Activated T-helper 9 cell treated with anti-CD3 and anti-CD28 coated beads, Interleukin-2, amount 50 U/mL, for 16 hours (primary cell): Measurements from ENCODE around the gene PDE4B.

ENCODE experiments used
- DNase-seq: peaks from one replicate; pipeline ENCODE4 v3.0.0-alpha.2; 2020; ENCODE audit warnings: low read depth

PDE4B gene

DNA sequence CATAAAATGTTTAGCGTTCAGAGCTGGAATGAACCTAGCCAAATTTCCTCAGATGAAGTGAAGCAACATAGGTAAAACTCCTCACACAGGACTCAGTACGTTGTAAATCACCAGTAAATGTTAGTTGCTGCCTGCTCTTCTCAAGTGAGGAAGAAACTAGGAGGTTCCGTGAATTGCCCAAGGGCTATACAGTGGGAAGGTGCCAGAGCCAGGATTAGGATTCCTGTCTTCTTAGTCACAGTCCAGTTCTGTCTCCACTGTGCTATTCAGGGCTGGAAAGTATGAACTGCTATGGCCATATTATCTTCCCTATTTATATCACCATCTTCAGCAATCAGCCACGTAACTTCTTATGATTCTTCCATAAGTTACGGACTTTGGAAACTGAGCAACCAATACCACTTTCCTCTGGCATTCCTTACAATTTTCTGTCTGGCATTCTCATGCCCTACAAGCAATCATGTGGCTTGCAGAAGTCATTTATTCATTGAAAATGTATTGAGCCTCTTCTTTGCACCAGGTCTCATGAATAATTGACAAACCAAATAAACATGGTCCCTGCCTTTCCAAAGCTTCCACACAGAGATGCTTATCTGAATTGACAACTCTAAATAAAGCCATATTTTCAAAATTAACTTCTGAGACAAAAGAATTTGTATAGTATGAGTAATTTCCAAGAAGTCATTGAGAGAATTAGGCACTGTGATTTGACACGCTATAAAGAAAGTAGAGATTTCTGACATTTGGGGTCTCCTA is 469.7 kb downstream of the PDE4B start:
- no peak for DNase-seq

- no peak for DNase-seq
Measured at GRCh38 chr1:66265268-66265667, 472.6 kb downstream of the PDE4B start.

DNA sequence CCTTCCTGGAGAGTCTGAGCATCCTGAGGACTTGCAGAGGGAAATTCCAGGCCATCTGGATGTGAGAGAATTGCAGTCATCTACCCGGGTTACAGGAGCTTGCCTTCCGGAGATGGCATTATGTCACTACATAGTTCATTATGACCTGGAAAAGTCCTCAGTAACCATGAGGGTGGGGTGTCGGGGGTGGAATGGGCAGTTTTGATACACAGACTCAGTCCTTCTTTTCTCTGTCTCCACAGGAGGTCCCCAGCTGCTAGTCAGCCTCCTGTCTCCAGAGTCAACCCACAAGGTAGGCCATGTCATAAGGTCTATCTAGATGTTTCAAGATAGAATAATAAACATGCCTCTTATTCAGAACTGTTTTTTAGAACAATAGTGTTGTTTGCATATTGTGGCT is 473.1 kb downstream of the PDE4B start:
- DNase-seq = no peak

GRCh38 chr1:66266350-66266749 is 473.7 kb downstream of the PDE4B start:
- no peak for DNase-seq

- no peak for DNase-seq
Measured at GRCh38 chr1:66266756-66267155, 474.1 kb downstream of the PDE4B start.

DNA sequence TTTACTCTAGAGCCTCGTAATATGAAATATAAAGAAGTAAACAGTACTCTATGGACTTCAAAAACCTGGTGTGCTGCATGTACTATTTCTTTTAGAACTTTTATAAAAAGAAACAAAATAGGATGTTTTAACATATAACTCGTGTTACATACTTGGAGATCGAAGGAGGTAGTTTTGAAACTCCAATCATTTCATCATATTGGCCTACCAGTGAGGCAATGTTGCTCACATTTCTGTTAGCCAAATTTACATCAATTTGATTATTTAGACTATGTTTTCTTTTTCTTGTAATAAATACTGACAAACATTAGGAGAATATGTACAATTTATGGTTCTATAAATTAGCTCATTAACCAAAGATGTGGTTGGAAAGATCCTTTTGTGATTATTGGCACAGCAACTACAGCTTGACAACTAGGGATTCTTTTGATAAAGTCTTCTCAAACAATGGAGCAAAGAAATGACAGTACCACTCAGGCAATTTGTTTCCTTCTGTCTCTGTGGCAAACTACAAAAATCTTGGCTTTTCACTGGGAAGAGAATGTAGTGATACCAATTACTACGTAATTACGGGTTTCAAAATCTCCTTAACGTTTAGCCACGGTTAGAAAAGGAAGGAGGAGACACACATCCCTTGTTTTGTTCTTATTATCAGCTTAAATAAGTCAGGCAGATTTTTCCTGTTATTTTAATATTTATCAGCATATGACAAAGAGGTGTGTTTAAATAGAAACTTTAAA is 474.7 kb downstream of the PDE4B start:
- no peak for DNase-seq

DNA sequence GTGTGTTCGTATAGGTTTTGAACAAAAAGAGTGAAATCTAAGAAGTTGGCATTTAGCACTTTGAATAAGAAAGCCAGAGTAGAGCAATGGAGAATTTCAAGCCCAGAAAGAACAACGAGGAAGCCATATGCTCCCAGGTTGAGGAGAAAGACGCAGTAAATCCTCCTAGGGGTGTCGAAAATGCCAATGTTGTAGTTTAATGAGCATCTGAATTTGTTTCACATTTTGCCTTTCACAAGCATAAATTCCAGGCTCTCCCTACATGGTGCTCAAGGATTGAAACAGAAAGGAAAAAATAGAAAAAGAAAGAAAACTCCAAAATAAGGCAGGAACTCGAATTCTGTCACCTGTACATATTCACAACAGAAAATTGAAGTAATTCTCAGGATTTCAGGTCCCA is 476.5 kb downstream of the PDE4B start:
- no peak for DNase-seq

DNA sequence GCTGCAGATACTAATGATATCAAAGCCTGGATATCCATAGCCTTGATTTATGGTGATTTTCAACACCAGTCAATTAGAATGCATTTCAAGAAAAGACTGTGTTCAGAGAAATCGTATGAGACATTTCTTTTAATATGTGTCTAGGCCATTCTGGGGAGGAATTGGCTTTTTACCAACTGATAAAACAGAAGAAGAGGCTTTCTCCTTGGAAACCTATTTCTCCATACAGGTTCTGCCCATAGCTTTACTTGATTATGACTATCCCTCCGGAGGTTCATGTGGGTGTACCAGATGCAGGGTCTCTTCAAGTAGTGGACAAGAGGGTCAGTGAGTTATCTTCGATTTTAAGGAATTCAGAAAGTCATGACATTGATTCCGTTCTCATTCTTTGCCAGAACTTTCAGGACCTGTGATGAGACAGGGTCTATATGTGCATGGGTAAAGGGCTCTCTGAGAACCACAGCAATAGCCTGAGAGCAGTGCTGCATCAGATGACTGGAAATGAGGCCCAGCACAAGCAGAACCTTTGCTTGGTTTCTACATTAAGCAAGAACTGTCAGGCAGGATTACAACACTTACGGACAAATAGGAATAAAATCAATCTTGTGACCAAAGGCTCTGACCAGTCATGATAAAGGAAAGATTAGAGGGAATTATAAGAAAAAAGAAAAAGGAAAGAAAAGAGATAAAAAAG is 477.6 kb downstream of the PDE4B start:
- DNase-seq = no peak

DNA sequence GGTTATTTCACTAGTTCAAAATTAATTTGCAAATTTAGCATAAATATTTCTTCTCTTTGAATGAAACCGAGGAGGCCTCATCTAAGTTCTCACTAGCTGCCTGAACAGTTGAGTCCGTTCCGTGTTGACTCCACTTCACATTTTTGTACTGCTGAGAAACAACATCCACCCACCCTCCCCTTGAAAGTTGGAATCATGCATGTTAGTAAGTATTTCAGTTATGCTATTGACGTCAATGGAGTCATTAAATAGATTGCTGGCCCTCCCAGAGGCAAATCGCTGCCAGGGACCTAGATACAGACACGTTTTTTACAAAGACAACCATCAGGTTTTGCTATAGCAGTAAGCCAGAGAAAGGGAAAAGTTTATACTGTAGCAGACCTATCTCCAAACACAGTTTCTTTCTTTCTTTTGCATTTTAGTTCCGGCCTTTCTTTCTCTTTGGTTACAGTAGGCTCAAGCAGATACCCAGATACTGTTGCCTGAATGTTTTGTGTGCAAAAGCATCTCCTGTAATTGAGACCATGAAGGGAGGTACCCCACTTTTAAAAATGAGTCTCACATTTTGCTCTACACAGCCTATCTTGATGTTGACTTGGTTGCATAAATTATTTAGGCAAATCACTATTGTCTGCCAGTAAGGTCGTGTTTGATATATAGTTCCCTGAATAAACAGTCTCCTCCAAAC is 478.7 kb downstream of the PDE4B start:
- DNase-seq = peak; percentile 12

GRCh38 chr1:66271904-66272254 is 479.2 kb downstream of the PDE4B start:
- no peak for DNase-seq

- no peak for DNase-seq
Measured at GRCh38 chr1:66273656-66274055, 481.0 kb downstream of the PDE4B start.

GRCh38 chr1:66274634-66275033 is 481.9 kb downstream of the PDE4B start:
- DNase-seq = no peak

- DNase-seq = no peak
Measured at GRCh38 chr1:66275083-66275482, 482.4 kb downstream of the PDE4B start.

DNA sequence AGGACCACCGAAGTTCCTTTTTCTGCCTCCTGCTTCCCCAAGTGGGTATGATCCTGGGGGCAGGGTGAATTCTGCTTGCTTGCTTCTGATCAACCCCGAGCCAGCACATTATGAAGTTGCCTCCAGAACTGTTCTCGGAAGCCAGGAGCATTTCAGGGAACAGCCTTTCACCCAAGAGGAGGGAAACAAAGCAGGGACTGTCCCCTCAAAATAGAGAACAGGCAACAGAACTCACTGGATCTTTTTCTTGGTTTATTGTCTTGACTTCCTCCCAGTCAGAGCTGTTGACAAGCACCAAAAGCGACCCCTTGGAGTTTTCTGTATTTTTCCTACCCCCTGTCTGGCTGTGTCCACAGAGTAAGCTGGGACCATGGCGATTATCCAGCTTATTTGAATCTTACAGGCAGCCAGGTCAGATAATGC is 482.9 kb downstream of the PDE4B start:
- no peak for DNase-seq

DNA sequence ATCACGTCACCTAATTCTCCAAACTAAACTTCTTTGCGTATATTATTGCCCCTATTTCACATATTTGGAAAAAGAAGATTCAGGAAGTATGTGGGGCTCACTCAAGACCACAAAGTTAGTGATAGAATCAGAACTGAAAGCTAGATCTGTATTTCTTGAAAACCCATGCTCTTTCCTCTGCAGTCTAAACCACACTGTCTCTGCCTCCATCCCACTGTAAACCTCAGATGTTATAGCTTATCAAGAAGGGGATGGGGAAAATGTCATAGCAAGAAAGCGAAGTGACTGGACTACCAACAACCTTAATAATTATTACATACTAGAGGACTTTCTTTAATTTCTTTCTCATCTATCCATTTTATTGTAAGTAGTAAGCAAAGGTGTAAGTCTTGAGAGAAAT is 483.5 kb downstream of the PDE4B start:
- no peak for DNase-seq

DNA sequence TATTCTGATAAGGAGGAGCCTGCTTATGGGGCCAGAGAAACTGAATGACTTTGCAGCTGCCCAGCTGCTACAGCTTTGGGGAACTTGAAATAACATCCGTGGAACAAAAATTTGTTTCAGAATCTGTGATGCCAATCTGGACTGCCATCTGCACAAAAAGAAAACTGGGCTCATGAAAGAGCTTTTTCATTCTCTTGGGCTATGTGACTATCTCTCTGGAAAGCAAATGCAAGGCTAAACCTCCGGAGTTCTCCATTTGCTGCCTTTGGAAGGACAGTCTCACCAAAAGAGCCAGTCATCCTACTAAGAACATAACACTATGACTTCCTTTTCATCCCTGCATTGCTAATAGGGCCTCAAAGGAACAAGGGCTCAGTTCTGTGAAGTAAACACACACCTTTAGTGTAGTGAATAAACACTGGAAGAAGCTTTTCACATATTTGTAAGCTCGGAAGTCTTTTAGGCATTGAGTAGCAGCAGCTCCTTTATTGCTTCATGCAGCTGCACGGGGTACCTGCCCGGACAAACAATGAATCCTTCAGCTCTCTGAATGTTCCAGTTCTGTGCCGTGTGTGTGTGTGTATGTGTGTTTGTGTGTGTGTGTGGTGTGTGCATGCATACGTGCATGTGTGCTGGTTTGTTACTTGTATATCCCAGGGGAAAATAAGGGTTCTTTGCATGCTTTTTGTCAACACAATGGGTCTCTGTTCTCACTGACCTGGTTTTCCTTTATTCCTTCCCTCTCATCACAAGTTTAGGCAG is 485.7 kb downstream of the PDE4B start:
- DNase-seq = no peak

GRCh38 chr1:66281808-66282207 is 489.1 kb downstream of the PDE4B start:
- DNase-seq = no peak

DNA sequence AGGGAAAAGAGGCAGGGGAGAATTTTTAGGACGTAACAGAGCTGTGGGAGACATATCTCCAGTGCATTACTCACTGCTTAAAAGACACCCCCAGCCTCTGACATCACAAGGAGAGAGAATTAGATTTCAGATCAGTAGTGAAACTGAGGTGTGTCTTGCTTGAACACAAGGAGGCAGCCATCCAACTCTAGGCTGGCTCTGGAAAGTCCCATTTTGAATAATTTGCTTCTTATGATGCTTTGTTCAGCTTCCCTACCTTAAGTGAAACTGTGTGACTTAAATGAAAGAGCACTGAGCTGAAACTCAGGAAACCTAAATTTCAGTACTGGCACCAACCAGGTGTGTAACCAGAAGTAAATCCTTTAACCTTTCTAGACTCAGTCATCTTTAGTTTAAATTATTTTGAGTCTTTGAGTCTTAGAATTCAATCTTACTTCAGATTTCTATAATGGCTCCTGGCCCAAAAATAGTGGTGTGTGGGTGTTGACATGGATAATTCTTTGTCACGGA is 489.7 kb downstream of the PDE4B start:
- peak; percentile 49 for DNase-seq

- DNase-seq = no peak
Measured at GRCh38 chr1:66282891-66283621, 490.4 kb downstream of the PDE4B start.

GRCh38 chr1:66283622-66284041 is 490.9 kb downstream of the PDE4B start:
- no peak for DNase-seq

GRCh38 chr1:66284746-66285145 is 492.1 kb downstream of the PDE4B start:
- no peak for DNase-seq
